ENCODE results near the gene MUC5B. TPM values are rescaled to one million over a fixed set of nuclear protein-coding genes. Genes with fewer than 3 reads are reported as not detected.

MUC5B gene
- total RNA-seq, 1 donor from 2014 or later, result not detected

DNA sequence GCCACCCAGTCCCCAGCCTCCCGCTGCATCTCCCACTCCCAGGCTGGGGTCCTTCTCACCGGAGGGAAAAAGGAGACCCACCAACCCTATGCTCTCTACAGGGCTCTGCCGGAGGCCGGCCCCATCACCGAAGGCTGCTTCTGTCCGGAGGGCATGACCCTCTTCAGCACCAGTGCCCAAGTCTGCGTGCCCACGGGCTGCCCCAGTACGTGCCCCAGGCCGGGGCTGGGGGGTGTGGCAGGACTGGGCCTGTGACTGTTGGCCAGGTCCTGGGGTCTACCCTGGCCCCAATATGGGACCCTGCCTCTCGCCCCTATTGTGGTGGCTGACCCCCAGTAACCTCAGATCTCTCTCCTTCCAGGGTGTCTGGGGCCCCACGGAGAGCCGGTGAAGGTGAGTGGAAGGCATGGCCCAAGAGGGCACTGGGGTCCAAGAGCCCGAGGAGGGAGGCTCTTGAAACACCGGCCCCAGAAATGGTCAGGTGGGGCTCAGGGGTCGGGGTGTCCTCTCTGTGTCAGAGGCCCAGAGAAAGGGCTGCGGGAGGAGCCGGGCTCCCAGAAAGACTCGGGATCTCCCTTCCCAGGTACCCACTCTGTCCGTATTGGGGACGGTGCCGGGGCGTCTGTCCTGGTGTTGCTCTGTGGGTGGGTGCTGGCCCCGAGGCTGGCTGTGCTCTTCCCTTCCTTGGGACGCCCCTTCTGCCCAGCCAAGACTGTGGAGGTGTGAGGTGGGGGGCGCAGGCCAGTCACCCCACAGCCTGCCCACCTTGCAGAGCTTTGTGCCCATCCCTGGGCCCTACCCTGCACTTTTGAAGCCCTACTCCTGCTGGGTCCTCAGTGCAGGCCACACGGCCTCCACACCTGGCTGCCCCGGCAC, 26.1 kb upstream of the MUC5B start:
- no peaks in the 10 kb centered on the region for H3K4me1 Mint-ChIP-seq (ENCODE audit: low read depth, unreplicated experiment)
- TF ChIP-seq, protein P1, sequence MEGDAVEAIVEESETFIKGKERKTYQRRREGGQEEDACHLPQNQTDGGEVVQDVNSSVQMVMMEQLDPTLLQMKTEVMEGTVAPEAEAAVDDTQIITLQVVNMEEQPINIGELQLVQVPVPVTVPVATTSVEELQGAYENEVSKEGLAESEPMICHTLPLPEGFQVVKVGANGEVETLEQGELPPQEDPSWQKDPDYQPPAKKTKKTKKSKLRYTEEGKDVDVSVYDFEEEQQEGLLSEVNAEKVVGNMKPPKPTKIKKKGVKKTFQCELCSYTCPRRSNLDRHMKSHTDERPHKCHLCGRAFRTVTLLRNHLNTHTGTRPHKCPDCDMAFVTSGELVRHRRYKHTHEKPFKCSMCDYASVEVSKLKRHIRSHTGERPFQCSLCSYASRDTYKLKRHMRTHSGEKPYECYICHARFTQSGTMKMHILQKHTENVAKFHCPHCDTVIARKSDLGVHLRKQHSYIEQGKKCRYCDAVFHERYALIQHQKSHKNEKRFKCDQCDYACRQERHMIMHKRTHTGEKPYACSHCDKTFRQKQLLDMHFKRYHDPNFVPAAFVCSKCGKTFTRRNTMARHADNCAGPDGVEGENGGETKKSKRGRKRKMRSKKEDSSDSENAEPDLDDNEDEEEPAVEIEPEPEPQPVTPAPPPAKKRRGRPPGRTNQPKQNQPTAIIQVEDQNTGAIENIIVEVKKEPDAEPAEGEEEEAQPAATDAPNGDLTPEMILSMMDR (IDR thresholded peaks at IDR 0.05; ENCODE audit: partially characterized antibody, unreplicated experiment), result no peak
- H3K4me3 Mint-ChIP-seq (ENCODE audit: unreplicated experiment), result no peak overlapping the region
- DNase-seq, result no peak
- H3K27ac Mint-ChIP-seq (ENCODE audit: unreplicated experiment), result no peak overlapping the region
- H3K9me3 Mint-ChIP-seq (ENCODE audit: unreplicated experiment), result peaks cover 2% of the 10 kb centered on the region
- no peaks in the 10 kb centered on the region for H3K36me3 Mint-ChIP-seq (ENCODE audit: unreplicated experiment)
- peaks cover 5% of the 10 kb centered on the region for H3K27me3 Mint-ChIP-seq (ENCODE audit: unreplicated experiment)

DNA sequence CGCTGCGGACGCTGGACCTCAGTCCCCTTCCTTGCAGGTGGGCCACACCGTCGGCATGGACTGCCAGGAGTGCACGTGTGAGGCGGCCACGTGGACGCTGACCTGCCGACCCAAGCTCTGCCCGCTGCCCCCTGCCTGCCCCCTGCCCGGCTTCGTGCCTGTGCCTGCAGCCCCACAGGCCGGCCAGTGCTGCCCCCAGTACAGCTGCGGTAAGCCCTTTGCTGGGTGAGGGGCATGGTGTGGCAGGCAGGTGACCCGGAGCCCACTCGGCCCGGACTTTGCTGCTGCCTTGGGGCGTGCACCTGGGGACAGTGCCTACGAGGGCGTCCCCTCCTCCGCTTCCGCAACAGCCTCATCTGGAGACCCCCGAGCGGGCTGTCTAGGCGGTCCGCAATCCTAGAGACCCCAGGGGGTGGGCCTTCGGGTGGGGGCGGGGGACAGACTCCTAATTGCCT, 25.4 kb upstream of the MUC5B start:
- Mint-ChIP-seq H3K4me3 (ENCODE audit: unreplicated experiment) (no peak overlapping the region), H3K9me3 (ENCODE audit: unreplicated experiment) (no peaks in the 10 kb centered on the region), H3K4me1 (ENCODE audit: low read depth, unreplicated experiment) (no peaks in the 10 kb centered on the region), H3K27me3 (ENCODE audit: unreplicated experiment) (peaks cover 3% of the 10 kb centered on the region), H3K27ac (ENCODE audit: unreplicated experiment) (no peak overlapping the region), H3K36me3 (ENCODE audit: unreplicated experiment) (no peaks in the 10 kb centered on the region)
- no peak for DNase-seq
- TF ChIP-seq, protein P1 (IDR thresholded peaks at IDR 0.05; ENCODE audit: partially characterized antibody, unreplicated experiment), result no peak

DNA sequence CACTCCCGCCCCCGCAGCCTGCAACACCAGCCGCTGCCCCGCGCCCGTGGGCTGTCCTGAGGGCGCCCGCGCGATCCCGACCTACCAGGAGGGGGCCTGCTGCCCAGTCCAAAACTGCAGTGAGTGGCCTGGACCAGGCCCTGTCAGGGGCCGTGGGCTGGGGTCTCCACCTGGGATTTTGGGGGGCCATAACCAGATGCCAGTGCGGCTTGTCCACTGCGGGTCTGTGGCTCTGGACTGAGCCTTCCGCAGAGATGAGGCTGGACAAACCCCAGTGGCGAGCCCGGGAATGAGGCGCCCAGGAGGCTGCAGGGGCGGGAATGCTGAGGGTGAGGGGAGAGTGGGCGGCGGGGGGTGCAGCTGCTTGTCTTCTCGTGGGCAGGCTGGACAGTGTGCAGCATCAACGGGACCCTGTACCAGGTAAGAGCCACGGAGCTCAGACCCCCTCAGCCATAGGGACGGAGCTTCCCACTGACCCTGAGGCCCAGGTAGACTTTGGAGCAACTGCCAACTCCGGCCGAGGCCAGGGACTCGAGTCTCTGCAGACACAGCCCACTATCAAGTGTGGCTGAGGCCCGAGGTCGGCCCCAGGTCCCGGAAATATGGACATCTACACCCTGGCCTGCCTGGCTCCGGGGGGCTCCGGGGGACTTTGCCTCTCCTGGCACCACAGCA, 24.8 kb upstream of the MUC5B start:
- TF ChIP-seq, protein P1 (IDR thresholded peaks at IDR 0.05; ENCODE audit: partially characterized antibody, unreplicated experiment), result peak; percentile 25
- no peaks in the 10 kb centered on the region for H3K9me3 Mint-ChIP-seq (ENCODE audit: unreplicated experiment)
- H3K27me3 Mint-ChIP-seq (ENCODE audit: unreplicated experiment), result peaks cover 2% of the 10 kb centered on the region
- no peak overlapping the region for H3K27ac Mint-ChIP-seq (ENCODE audit: unreplicated experiment)
- no peaks in the 10 kb centered on the region for H3K4me1 Mint-ChIP-seq (ENCODE audit: low read depth, unreplicated experiment)
- no peak overlapping the region for H3K4me3 Mint-ChIP-seq (ENCODE audit: unreplicated experiment)
- DNase-seq, result no peak
- no peaks in the 10 kb centered on the region for H3K36me3 Mint-ChIP-seq (ENCODE audit: unreplicated experiment)

DNA sequence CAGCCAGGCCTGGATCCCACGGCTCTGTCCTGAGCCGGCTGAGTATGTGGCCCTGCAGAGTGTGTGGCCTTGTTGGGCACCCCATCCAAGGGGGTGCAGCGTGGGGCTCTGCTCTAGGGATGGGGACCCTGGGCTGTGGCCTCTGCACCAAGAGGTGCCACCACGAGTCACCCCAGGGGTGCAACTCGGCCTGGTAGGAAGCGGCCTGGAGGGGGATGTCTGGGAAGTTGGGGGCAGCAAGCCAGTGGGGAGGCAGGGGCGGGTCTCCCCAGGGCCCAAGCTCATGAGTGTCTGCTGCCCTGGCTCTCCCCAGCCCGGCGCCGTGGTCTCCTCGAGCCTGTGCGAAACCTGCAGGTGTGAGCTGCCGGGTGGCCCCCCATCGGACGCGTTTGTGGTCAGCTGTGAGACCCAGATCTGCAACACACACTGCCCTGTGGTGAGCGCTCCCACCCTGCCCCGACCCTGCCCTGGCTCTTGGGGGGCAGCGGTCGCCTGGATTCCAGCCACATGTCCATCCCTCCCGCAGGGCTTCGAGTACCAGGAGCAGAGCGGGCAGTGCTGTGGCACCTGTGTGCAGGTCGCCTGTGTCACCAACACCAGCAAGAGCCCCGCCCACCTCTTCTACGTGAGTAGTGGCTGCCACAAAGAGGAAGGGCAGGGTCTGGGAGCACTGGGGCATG, 24.2 kb upstream of the MUC5B start:
- TF ChIP-seq, protein P1 (IDR thresholded peaks at IDR 0.05; ENCODE audit: partially characterized antibody, unreplicated experiment), result no peak
- H3K27ac Mint-ChIP-seq (ENCODE audit: unreplicated experiment), result no peak overlapping the region
- DNase-seq, result peak; percentile 8

More for the DNA sequence above, 24.2 kb upstream of the MUC5B start:
- H3K27me3 Mint-ChIP-seq (ENCODE audit: unreplicated experiment), result peaks cover 2% of the 10 kb centered on the region
- H3K4me3 Mint-ChIP-seq (ENCODE audit: unreplicated experiment), result no peak overlapping the region
- no peaks in the 10 kb centered on the region for H3K36me3 Mint-ChIP-seq (ENCODE audit: unreplicated experiment)
- H3K9me3 Mint-ChIP-seq (ENCODE audit: unreplicated experiment), result no peaks in the 10 kb centered on the region
- no peaks in the 10 kb centered on the region for H3K4me1 Mint-ChIP-seq (ENCODE audit: low read depth, unreplicated experiment)
